Dedifferentiated amniotic fluid mesenchymal stem cell (primary cell): ENCODE results near the gene PLD3.
"Not testable (repeated sequence)": the region's sequence is repeated elsewhere in the genome, so short reads cannot be mapped to it uniquely, and the experiment has no call there.

Experiments
- DNase-seq: peaks from one replicate; pipeline ENCODE4 v3.0.0-alpha.2; 2016; ENCODE audit errors: extremely low spot score

The PLD3 gene

DNA sequence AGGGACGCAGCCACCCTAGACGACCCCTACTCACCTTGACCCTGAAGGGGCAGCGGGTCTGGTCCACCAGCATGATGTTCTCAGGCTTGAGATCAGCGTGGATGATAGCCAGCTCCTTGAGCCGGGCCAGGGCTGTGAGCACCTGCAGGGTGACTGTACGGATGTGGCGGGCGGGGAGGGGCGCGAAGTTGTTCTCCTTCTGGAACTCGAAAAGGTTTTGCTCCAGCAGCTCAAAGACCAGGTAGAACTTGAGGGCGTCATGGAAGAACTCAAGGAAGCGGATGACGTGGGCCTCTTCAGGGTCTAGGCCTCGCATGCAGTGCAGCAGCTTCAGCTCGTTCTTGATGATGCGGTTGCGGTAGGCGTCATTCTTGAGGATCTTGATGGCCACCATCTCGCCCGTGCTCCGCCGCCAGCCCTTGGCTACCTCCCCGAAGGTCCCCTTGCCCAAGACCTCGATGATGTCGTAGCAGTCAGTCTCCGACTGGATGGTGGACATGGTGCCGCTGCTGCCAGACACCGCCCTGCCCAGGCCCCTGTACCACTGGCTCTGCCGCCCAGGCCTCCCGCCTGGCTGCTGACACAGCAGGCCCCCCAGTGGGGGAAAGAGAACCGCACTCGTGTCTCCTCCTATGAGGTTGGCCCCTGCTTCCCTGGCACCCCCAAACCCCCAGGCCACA is 41.0 kb downstream of the PLD3 start:
- no peak for DNase-seq

GRCh38 chr19:40390084-40390742 is 41.7 kb downstream of the PLD3 start, which contains the start of gene HIPK4:
TSS of gene HIPK4 (minus strand) at chr19:40390181. CDS start at chr19:40389902, 279 bp downstream.
- DNase-seq = no peak

DNA sequence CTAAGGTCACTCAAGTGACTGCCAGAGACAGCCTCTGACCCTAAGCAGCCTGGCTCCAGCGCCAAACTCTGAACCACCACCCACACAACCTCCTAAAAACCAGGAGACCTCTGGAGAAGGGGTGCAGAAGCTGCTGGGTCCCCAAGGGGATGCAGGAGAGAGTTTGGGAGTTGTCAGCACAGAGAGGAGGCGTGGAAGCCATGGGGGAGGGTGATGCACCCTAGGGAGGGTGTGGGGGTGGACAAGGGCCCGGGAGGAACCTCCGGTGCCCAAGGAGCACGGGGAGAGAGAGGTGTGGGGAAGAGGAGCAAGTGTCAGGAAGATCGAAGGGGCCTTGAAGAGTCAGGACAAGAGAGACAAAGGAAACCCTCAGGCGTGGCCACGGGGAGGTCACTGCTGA is 43.6 kb downstream of the PLD3 start:
- DNase-seq = no peak

DNA sequence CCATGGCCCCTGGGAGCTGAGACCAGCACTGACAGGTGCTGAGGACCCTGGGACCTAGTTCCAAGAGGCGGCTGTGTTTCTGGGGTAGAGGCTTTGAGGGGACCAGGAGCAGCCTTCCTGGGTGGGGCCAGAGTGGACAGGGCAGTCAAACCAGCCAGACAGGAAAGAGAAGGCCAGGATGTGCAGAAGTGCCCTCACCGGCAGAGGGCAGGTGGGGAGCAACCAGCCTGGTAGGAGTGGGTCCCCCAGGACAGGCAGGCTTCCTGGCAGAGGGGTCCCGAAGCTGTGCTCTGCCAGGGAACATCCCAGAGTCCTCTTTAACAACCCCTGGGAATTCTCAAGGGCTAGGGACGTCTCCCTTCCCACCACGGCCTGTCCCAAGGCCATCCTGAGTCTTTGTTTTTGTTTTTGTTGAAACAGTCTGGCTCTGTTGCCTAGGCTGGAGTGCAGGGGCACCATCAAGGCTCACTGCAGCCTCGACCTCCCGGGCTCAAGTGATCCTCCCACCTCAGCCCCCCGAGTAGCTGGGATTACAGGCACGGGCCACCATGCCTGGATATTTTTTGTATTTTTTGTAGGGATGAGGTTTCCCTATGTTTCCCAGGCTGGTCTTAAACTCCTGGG is 44.5 kb downstream of the PLD3 start:
- no peak for DNase-seq

DNA sequence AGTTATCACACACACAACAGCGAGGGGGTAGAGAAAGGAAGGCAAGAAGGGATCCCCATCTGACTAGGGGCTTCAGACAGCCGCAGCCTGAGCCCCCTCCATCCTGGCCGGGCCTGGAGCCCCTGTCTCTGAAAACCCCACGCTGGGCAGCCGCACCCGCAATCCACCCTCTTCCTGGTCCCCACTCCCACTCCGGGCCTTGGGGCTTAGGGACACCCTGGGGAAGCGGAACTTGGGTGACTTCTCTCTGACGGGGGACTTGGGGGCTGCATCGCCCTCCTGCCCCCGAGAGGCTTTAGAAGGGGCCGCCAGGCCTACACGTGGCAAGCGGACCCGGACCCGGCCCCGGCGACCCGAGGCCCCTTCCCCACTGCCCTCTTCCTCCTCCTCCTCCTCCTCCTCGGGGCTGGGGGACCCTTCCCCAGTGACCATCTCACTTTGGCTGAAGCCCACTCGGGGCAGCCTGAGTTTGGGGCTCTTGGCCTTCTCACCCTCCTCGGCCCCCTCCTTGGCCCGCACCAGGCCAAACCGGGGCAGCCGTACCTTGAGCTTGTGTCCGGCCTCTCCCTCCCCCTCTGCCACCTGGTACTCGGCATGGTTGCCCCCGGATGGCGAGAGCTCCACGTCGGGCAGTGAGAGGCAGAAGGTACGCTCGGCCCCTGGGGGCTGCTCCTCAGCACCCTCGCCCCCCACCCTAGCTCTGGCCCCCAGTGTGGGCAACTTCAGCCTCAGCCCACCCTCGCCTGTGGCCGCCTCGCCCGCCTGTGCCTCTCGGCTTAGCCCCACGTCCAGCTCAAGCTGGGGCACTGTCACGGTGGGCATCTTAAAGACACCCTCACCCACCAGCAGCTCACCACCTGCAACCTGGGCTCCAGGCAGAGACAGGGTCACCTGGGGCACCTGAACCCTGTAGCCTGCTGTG is 45.7 kb downstream of the PLD3 start:
- DNase-seq = no peak

- no peak for DNase-seq
These were observed 46.3 kb downstream of the PLD3 start for GRCh38 chr19:40394816-40395210.

GRCh38 chr19:40395956-40396355 is 47.5 kb downstream of the PLD3 start:
- DNase-seq = no peak

- DNase-seq = no peak
These were observed 48.5 kb downstream of the PLD3 start for GRCh38 chr19:40396886-40397567.

GRCh38 chr19:40397568-40397906 is 49.0 kb downstream of the PLD3 start:
- DNase-seq = no peak

- no peak for DNase-seq
These were observed 50.1 kb downstream of the PLD3 start for GRCh38 chr19:40398417-40399131.

GRCh38 chr19:40400559-40400958 is 52.1 kb downstream of the PLD3 start:
- DNase-seq = no peak

- peak; percentile 46 for DNase-seq
These were observed 54.9 kb downstream of the PLD3 start for GRCh38 chr19:40403262-40403984.

GRCh38 chr19:40407714-40408597 is 59.5 kb downstream of the PLD3 start:
- no peak for DNase-seq

DNA sequence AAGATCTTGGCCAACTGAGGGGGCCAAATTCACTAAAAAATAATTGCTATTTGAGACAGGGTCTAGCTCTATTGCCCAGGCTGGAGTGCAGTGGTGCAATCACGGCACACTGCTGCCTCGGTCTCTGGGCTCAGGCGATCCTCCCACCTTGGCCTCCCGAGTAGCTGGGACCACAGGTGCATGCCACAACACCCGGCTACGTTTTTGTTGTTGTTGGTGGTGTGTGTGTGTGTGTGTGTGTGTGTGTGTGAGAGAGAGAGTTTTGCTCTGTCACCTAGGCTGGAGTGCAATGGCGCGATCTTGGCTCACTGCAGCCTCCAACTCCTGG is 60.1 kb downstream of the PLD3 start:
- not testable (repeated sequence) for DNase-seq

- DNase-seq = no peak
These were observed 61.5 kb downstream of the PLD3 start for GRCh38 chr19:40410030-40410389.

GRCh38 chr19:40411125-40411842 is 62.8 kb downstream of the PLD3 start:
- DNase-seq = no peak

DNA sequence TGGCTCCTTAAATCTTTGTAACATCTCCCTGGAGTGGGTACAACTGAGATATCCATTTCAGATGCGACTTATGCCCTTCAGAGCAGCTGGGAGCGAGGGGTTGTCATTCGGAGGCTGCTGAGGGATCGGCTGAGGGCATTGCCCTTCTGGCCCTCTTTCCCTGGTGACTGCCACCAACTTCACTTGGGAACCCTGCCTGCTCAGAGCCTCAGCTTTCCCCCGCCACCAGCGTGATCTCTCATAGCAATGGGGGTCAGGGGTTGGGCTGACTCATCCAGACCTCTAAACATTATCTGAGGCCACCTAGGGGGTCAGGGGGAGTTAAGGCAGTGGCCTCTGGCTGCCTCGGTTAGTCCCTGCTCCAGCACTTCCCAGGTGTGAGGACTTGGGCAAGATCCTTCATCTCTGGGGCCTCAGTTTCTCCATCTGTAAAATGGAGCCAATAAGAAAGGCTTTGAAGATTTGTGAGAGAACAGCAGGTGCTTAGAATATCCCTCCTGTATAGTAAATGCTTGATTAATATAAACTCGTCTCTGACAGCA is 63.5 kb downstream of the PLD3 start:
- DNase-seq = no peak

DNA sequence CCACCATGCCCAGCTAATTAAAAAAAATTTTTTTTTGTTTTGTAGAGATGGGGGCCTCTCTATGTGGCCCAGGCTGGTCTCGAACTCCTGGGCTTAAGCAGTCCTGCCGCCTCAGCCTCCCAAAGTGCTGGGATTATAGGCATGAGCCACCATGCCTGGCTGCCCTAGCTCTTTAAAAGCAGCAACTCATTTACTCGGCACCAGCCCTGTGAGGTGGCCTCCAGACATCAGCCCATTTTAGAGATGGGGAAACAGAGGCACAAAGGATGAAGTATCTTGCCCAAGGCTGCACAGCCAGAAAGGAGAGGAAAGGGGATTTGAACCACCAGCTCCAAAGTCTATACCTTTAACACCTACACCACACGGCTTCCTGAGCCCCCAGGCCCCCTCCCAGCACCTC is 64.4 kb downstream of the PLD3 start:
- DNase-seq = no peak
